GM19455 (cell line): ENCODE data around the gene GMPR.
A peak's percentile ranks its signal among the peaks of the same experiment; 100 is the strongest.
"Not testable (repeated sequence)": the region's sequence is repeated elsewhere in the genome, so short reads cannot be mapped to it uniquely, and the experiment has no call there.

Source experiments
- ATAC-seq: cut with Tn5 transposase; IDR thresholded peaks from one replicate; pipeline ENCODE4 v1.9.1; 2021; ENCODE audit not compliant: unreplicated experiment

Gene GMPR

GRCh38 chr6:16225062-16225731 is 13.2 kb upstream of the GMPR start:
- not testable (repeated sequence) for ATAC-seq

- ATAC-seq: not testable (repeated sequence)
These were observed 12.0 kb upstream of the GMPR start for GRCh38 chr6:16226117-16227047.

GRCh38 chr6:16227048-16227562 is 11.3 kb upstream of the GMPR start:
- ATAC-seq: no peak

GRCh38 chr6:16227605-16228004 is 10.8 kb upstream of the GMPR start:
- no peak for ATAC-seq

GRCh38 chr6:16228043-16228442 is 10.3 kb upstream of the GMPR start:
- no peak for ATAC-seq

- no peak for ATAC-seq
These were observed 9.4 kb upstream of the GMPR start for GRCh38 chr6:16228709-16229665.

GRCh38 chr6:16229700-16230099 is 8.7 kb upstream of the GMPR start:
- ATAC-seq: no peak

- no peak for ATAC-seq
These were observed 7.4 kb upstream of the GMPR start for GRCh38 chr6:16230953-16231352.

GRCh38 chr6:16232086-16232485 is 6.3 kb upstream of the GMPR start:
- ATAC-seq: no peak

GRCh38 chr6:16236009-16236501 is 2.3 kb upstream of the GMPR start:
- no peak for ATAC-seq

- no peak for ATAC-seq
These were observed 1.7 kb upstream of the GMPR start for GRCh38 chr6:16236631-16237199.

- no peak for ATAC-seq
These were observed 1.1 kb upstream of the GMPR start for GRCh38 chr6:16237242-16237641.

- peak; percentile 15 for ATAC-seq
These were observed 793 bp downstream of the GMPR start for GRCh38 chr6:16238963-16239797.

GRCh38 chr6:16239798-16240123 is 1.4 kb downstream of the GMPR start:
- no peak for ATAC-seq

GRCh38 chr6:16240589-16241320 is 2.4 kb downstream of the GMPR start:
- no peak for ATAC-seq

- ATAC-seq: no peak
These were observed 2.9 kb downstream of the GMPR start for GRCh38 chr6:16241321-16241689.

GRCh38 chr6:16243055-16243454 is 4.7 kb downstream of the GMPR start:
- ATAC-seq: no peak

- no peak for ATAC-seq
These were observed 5.3 kb downstream of the GMPR start for GRCh38 chr6:16243664-16244063.

GRCh38 chr6:16244446-16244845 is 6.1 kb downstream of the GMPR start:
- no peak for ATAC-seq
